ENCODE measurements around the gene PSORS1C1. TPM values are rescaled to one million over a fixed set of nuclear protein-coding genes. Genes with fewer than 3 reads are reported as not detected.

Gene PSORS1C1
- total and polyA plus RNA-seq, 2 of the 4 experiments (the other 2 are of a cell fraction): 0.36 to 1.1 TPM

DNA sequence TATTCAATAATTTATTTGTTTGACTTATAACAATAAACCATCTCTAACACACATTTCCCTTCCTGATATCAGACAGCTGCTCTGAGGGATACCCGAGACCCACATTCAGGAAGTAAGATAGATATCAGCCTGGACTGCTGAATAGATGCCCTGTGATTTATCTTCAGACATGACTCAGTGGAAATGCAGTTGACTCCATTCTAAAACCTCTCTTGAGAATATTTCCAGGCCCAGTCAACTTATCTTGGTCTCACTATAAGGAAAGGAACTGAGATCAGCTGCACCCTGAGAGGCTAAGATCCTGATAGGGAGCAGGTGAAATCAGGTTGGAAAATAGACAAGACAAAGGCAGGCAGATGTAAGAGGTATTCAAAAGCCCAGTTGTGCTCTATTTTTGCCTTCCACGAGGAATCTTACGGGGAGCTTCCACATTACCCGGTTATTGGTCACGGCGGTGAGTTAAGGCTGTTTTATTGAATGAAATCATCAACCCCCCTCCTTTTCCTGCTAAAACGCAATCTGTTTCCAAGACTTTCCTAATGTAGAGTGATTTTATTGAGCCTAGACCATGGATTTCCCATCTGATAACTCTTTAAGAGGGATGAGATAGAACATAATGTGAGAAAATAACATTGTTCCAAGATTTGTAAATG is 27.7 kb upstream of the PSORS1C1 start:
- Histone ChIP-seq H3K27me3 (ENCODE audit: control insufficient read depth, insufficient read depth, low read length) (no peaks in the 10 kb centered on the region; the same call in 1 of the 2 replicates), H4K5ac (ENCODE audit: low read depth, low read length) (no peak overlapping the region), H3K9me3 (ENCODE audit: control insufficient read depth, insufficient read depth, low read length) (peaks cover 2% of the 10 kb centered on the region; the same call in 1 of the 2 replicates), H2AFZ (replicated peaks; ENCODE audit: low read length, poor library complexity) (peak overlapping the region; percentile 75), H3K14ac (replicated peaks; ENCODE audit: low read depth, low read length) (no peak overlapping the region; the same call in 1 of the 2 replicates), H2BK15ac (ENCODE audit: low read depth, low read length) (0 out of 3 replicates have a peak overlapping the region, but pooled peaks have one; percentile 0), H2AK9ac (replicated peaks; ENCODE audit: low read depth, low read length, poor library complexity) (no peak overlapping the region), H2BK120ac (ENCODE audit: low read depth, low read length) (peak overlapping the region; percentile 61), H3K4ac (ENCODE audit: low read depth, low read length) (peak overlapping the region; percentile 53; the same call in 1 of the 2 replicates), H2BK5ac (ENCODE audit: low read depth, low read length, poor library complexity, severe bottlenecking) (peak overlapping the region; percentile 11), H3K4me1 (ENCODE audit: control insufficient read depth, insufficient read depth, low read length) (peaks cover 10% of the 10 kb centered on the region), H3K23ac (ENCODE audit: low read depth, low read length) (no peak overlapping the region), H4K8ac (ENCODE audit: low read depth in 2 of 2, low read length in 2 of 2) (peak overlapping the region in 1 of 2 experiments; percentile 26; a peak in 1 of 4 replicates), H4K20me1 (ENCODE audit: insufficient read depth, low read length) (0 out of 2 replicates have a peak, but pooled peaks cover 3% of the 10 kb centered on the region), H3K36me3 (ENCODE audit: control insufficient read depth, insufficient read depth, low read length) (no peaks in the 10 kb centered on the region), H3K56ac (ENCODE audit: extremely low read depth, insufficient read depth, low read length) (no peak overlapping the region), H2BK20ac (ENCODE audit: low read depth, low read length) (peak overlapping the region; percentile 57; the same call in 1 of the 2 replicates), H3K79me1 (ENCODE audit: low read depth in 1 of 2, low read length in 2 of 2) (no peaks in the 10 kb centered on the region), H4K91ac (ENCODE audit: insufficient read depth, low read depth, low read length) (no peak overlapping the region), H3K18ac (ENCODE audit: low read depth, low read length) (peak overlapping the region; percentile 15; the same call in 1 of the 2 replicates), H2AK5ac (ENCODE audit: low read depth, low read length) (peak overlapping the region; percentile 30; the same call in 1 of the 2 replicates), H3K4me2 (ENCODE audit: low read depth, low read length) (peak overlapping the region; percentile 70), H3K9me1 (ENCODE audit: insufficient read depth, low read length) (0 out of 2 replicates have a peak, but pooled peaks cover 2% of the 10 kb centered on the region), H3K27ac (ENCODE audit: insufficient read depth, low read length) (no peak overlapping the region), H3K9ac (ENCODE audit: low read depth, low read length) (no peak overlapping the region), H3K4me3 (ENCODE audit: insufficient read depth, low read depth, low read length) (no peak overlapping the region)
- CTCF ChIA-PET: interaction anchor here (0.5 to 2.1 kb wide), 13 partner anchors 9 to 546 kb away, joined by 3 to 25 read pairs (median 4); partner anchors contain the start of genes PSORS1C1 and VARS2
- in situ Hi-C loops (cut with MboI; ENCODE audit: low sequenced_read_pairs): loop anchor here (25.0 kb wide), 1 partner anchor 600 kb away; the partner anchor contains the start of gene HLA-E
- no TSS peak for BruUV-seq (replicated peaks)
- WGBS, 2 experiments (ENCODE audit: extremely low coverage in 2 of 2, insufficient read length in 1 of 2): no CpG with 5 or more reads among the region's 7 CpGs
- dilution Hi-C loops (cut with HindIII; ENCODE audit: low sequenced_read_pairs, unreplicated experiment): no loop called here
- intact Hi-C loops (cut with micrococcal nuclease): loop anchor here (1.0 to 5.0 kb wide), 6 partner anchors 172 to 545 kb away; partner anchors contain the start of genes FLOT1 and IER3
- POLR2A ChIA-PET (ENCODE audit: unreplicated experiment): interaction anchor here (0.7 kb wide), 1 partner anchor 361 kb away, joined by 3 read pairs; no protein-coding TSS in a partner anchor
- ATAC-seq (ENCODE audit: low read depth) (peak; percentile 54), DNase-seq (peak; percentile 84)
- TF ChIP-seq BHLHE40 (IDR thresholded peaks at IDR 0.05; ENCODE audit: low read depth, low read length) (no peak), MAZ (IDR thresholded peaks at IDR 0.05; ENCODE audit: borderline replicate concordance, low read depth, low read length) (0 out of 2 replicates have a peak, but pooled peaks have one; percentile 18), POLR2A (IDR thresholded peaks at IDR 0.05; ENCODE audit: low read depth, low read length) (no peak), NFE2L2 (IDR thresholded peaks at IDR 0.05; ENCODE audit: low read depth, low read length) (peak; percentile 36; the same call in 1 of the 2 replicates), MXI1 (IDR thresholded peaks at IDR 0.05; ENCODE audit: borderline replicate concordance, low read depth, low read length) (no peak), SMC3 (IDR thresholded peaks at IDR 0.05; ENCODE audit: low read depth, low read length) (no peak), MAFK (IDR thresholded peaks at IDR 0.05; ENCODE audit: low read depth, low read length) (no peak), RFX5 (IDR thresholded peaks at IDR 0.05; ENCODE audit: low read depth, low read length) (no peak), FOS (IDR thresholded peaks at IDR 0.05; ENCODE audit: low read depth, low read length) (peak; percentile 30; the same call in 1 of the 2 replicates), CEBPB (IDR thresholded peaks at IDR 0.05; ENCODE audit: low read depth, low read length) (no peak)
- TF ChIP-seq, protein P1, sequence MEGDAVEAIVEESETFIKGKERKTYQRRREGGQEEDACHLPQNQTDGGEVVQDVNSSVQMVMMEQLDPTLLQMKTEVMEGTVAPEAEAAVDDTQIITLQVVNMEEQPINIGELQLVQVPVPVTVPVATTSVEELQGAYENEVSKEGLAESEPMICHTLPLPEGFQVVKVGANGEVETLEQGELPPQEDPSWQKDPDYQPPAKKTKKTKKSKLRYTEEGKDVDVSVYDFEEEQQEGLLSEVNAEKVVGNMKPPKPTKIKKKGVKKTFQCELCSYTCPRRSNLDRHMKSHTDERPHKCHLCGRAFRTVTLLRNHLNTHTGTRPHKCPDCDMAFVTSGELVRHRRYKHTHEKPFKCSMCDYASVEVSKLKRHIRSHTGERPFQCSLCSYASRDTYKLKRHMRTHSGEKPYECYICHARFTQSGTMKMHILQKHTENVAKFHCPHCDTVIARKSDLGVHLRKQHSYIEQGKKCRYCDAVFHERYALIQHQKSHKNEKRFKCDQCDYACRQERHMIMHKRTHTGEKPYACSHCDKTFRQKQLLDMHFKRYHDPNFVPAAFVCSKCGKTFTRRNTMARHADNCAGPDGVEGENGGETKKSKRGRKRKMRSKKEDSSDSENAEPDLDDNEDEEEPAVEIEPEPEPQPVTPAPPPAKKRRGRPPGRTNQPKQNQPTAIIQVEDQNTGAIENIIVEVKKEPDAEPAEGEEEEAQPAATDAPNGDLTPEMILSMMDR (conservative IDR thresholded peaks at IDR 0.05; ENCODE audit: low read depth, low read length): no peak
- TF ChIP-seq, protein P2, sequence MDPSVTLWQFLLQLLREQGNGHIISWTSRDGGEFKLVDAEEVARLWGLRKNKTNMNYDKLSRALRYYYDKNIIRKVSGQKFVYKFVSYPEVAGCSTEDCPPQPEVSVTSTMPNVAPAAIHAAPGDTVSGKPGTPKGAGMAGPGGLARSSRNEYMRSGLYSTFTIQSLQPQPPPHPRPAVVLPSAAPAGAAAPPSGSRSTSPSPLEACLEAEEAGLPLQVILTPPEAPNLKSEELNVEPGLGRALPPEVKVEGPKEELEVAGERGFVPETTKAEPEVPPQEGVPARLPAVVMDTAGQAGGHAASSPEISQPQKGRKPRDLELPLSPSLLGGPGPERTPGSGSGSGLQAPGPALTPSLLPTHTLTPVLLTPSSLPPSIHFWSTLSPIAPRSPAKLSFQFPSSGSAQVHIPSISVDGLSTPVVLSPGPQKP (IDR thresholded peaks at IDR 0.05; ENCODE audit: borderline replicate concordance, low read depth, low read length): no peak
- TF ChIP-seq, protein P3, sequence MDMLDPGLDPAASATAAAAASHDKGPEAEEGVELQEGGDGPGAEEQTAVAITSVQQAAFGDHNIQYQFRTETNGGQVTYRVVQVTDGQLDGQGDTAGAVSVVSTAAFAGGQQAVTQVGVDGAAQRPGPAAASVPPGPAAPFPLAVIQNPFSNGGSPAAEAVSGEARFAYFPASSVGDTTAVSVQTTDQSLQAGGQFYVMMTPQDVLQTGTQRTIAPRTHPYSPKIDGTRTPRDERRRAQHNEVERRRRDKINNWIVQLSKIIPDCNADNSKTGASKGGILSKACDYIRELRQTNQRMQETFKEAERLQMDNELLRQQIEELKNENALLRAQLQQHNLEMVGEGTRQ (IDR thresholded peaks at IDR 0.05; ENCODE audit: low read depth, low read length): no peak
